Measurements from ENCODE around the gene MSI2. TPM values are rescaled to one million over a fixed set of nuclear protein-coding genes. Genes with fewer than 3 reads are reported as not detected.

The MSI2 gene
- total RNA-seq, 1 experiment from 2014 or later = 174 TPM

DNA sequence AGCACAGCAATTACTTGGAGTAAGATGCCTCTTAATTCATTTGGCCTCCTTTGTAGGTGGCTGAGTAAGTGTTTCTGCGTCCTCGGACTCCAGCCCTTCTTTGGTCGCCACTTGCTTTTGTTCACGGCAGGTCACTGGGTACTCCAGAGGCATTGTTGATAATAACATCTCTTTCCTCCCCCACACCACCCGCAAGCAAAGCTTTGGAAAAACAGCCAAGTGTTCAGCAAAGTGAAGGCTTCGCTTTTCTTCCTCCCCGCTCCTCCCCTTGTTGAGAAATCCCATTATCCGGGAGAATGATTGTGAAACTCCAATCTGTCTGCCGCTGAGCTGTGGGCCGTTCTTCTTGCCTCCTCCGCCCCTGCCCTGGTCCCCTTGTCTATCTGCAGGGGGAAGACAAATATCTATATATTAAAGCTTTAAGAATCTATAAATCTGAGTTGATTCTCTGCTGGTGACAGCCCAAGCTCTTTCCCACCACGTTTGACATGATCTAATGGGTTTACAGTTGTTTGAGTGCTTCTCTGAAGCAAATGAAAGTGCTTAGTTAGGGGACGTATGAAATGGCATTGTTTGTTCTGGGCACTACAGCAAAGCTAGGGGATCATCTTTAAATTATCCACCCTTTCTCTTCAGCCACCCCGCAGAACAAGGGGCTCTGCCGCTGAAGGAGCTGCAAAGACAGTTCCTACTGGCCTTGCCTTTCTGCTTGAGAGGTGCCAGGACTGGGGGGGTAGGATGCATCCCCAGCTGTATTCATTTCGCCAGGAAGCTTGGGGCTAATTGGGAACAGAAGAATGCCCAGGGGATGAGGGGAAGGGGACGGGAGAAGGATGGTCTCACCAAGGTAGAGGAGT lies 321.7 kb downstream of the MSI2 start:
- DNase-seq = peak in 1 of 2 experiments; percentile 36
- no TSS peak for BruUV-seq (replicated peaks)
- no peak overlapping the region for H3K27ac Mint-ChIP-seq (ENCODE audit: unreplicated experiment)
- peaks cover 7% of the 10 kb centered on the region for H3K4me1 Mint-ChIP-seq (ENCODE audit: low read depth, unreplicated experiment)
- ChIA-PET POLR2A (no interaction called here), CTCF (interaction anchor here (0.5 kb wide), 1 partner anchor 317 kb away, joined by 4 read pairs; no protein-coding TSS in a partner anchor)
- no peaks in the 10 kb centered on the region for H3K4me1 ChIP-seq
- no peak overlapping the region for H3K4me3 Mint-ChIP-seq (ENCODE audit: unreplicated experiment)
- no peaks in the 10 kb centered on the region; the same call in 1 of the 2 replicates for H3K36me3 ChIP-seq (ENCODE audit: control insufficient read depth, insufficient read depth, low read length)
- no peak overlapping the region for H3K4me3 ChIP-seq (ENCODE audit: low read depth, low read length)
- H3K9me3 ChIP-seq = no peaks in the 10 kb centered on the region
- intact Hi-C loops (cut with micrococcal nuclease; ENCODE audit: unreplicated experiment) = no loop called here
- TF ChIP-seq, protein P1, sequence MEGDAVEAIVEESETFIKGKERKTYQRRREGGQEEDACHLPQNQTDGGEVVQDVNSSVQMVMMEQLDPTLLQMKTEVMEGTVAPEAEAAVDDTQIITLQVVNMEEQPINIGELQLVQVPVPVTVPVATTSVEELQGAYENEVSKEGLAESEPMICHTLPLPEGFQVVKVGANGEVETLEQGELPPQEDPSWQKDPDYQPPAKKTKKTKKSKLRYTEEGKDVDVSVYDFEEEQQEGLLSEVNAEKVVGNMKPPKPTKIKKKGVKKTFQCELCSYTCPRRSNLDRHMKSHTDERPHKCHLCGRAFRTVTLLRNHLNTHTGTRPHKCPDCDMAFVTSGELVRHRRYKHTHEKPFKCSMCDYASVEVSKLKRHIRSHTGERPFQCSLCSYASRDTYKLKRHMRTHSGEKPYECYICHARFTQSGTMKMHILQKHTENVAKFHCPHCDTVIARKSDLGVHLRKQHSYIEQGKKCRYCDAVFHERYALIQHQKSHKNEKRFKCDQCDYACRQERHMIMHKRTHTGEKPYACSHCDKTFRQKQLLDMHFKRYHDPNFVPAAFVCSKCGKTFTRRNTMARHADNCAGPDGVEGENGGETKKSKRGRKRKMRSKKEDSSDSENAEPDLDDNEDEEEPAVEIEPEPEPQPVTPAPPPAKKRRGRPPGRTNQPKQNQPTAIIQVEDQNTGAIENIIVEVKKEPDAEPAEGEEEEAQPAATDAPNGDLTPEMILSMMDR (IDR thresholded peaks at IDR 0.05; ENCODE audit: insufficient read depth in 1 of 2, low read depth in 1 of 2, low read length in 1 of 2, severe bottlenecking in 1 of 2, unreplicated experiment in 1 of 2) = no peak
- H3K36me3 Mint-ChIP-seq (ENCODE audit: insufficient read depth, unreplicated experiment) = peaks cover 44% of the 10 kb centered on the region
- H3K27me3 ChIP-seq (replicated peaks; ENCODE audit: control insufficient read depth, insufficient read depth, low read length) = no peaks in the 10 kb centered on the region
- H3K27me3 Mint-ChIP-seq (ENCODE audit: insufficient read depth, unreplicated experiment) = no peaks in the 10 kb centered on the region
- H3K9me3 Mint-ChIP-seq (ENCODE audit: unreplicated experiment) = no peaks in the 10 kb centered on the region

DNA sequence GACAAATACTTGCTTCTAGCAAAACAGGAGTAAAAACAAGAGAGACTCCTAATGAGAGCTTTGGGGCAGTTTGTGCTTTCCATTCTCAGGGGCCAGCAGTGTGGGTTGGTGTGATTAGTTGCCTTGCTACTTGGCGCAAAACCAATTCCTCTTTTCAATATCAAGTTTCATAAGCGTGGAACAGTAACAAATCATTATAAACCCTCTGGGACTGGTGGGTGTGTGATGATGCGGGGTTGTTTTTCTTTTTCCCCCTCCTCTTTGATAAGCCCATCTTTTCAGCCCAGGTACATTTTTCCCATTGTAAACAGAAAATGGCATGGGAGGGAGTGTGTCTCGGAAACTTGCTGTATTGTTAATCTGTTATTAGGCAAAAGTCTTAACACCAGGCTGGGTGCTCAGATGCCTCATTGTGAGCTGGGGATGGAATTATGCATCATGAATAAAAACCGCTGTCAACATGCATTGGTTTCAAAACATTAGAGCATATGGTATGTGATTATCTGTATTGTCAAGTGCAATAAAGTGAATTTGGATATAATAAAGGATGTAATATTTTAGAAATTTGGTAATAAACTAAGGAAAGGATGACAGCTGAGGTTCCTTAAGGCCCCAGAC lies 322.4 kb downstream of the MSI2 start:
- Mint-ChIP-seq H3K27ac (ENCODE audit: unreplicated experiment) (no peak overlapping the region), H3K4me1 (ENCODE audit: low read depth, unreplicated experiment) (peaks cover 7% of the 10 kb centered on the region), H3K36me3 (ENCODE audit: insufficient read depth, unreplicated experiment) (peaks cover 47% of the 10 kb centered on the region), H3K4me3 (ENCODE audit: unreplicated experiment) (no peak overlapping the region), H3K9me3 (ENCODE audit: unreplicated experiment) (no peaks in the 10 kb centered on the region), H3K27me3 (ENCODE audit: insufficient read depth, unreplicated experiment) (no peaks in the 10 kb centered on the region)
- H3K4me3 ChIP-seq (ENCODE audit: low read depth, low read length) = no peak overlapping the region
- intact Hi-C loops (cut with micrococcal nuclease; ENCODE audit: unreplicated experiment) = no loop called here
- ChIA-PET CTCF (no interaction called here), POLR2A (no interaction called here)
- TF ChIP-seq, protein P1 (IDR thresholded peaks at IDR 0.05; ENCODE audit: insufficient read depth in 1 of 2, low read depth in 1 of 2, low read length in 1 of 2, severe bottlenecking in 1 of 2, unreplicated experiment in 1 of 2) = no peak
- no peaks in the 10 kb centered on the region for H3K4me1 ChIP-seq
- H3K36me3 ChIP-seq (ENCODE audit: control insufficient read depth, insufficient read depth, low read length) = no peaks in the 10 kb centered on the region; the same call in 1 of the 2 replicates
- DNase-seq = no peak
- H3K27me3 ChIP-seq (replicated peaks; ENCODE audit: control insufficient read depth, insufficient read depth, low read length) = no peaks in the 10 kb centered on the region
- no peaks in the 10 kb centered on the region for H3K9me3 ChIP-seq
- no TSS peak for BruUV-seq (replicated peaks)

DNA sequence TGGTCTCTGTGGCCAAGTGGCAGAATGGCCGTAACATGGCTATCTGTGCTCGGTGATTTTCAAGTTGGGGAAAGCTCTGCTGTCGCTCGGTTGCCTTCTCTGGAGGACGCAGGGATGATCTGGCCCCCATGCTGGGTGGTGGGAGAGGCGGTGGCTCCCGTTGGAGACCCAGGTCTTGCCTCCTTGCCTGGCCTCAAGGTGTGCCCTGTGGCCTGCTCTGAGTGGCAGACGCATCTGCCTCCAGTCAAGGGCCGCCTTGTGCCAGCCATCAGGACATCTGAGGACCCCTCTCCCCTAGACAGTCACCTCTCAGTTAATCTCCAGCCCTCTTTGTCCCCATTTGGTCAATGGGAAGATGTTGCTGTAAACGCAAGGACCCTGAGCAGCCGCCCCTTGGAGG lies 322.9 kb downstream of the MSI2 start:
- Histone ChIP-seq H3K4me1 (no peaks in the 10 kb centered on the region), H3K36me3 (ENCODE audit: control insufficient read depth, insufficient read depth, low read length) (no peaks in the 10 kb centered on the region; the same call in 1 of the 2 replicates), H3K4me3 (ENCODE audit: low read depth, low read length) (no peak overlapping the region), H3K9me3 (no peaks in the 10 kb centered on the region), H3K27me3 (replicated peaks; ENCODE audit: control insufficient read depth, insufficient read depth, low read length) (no peaks in the 10 kb centered on the region)
- H3K4me3 Mint-ChIP-seq (ENCODE audit: unreplicated experiment) = no peak overlapping the region
- ChIA-PET POLR2A (no interaction called here), CTCF (no interaction called here)
- no TSS peak for BruUV-seq (replicated peaks)
- no peak for DNase-seq
- no peaks in the 10 kb centered on the region for H3K27me3 Mint-ChIP-seq (ENCODE audit: insufficient read depth, unreplicated experiment)
- peak overlapping the region; percentile 52 for H3K27ac Mint-ChIP-seq (ENCODE audit: unreplicated experiment)
- H3K4me1 Mint-ChIP-seq (ENCODE audit: low read depth, unreplicated experiment) = peaks cover 7% of the 10 kb centered on the region
- TF ChIP-seq, protein P1 (IDR thresholded peaks at IDR 0.05; ENCODE audit: insufficient read depth in 1 of 2, low read depth in 1 of 2, low read length in 1 of 2, severe bottlenecking in 1 of 2, unreplicated experiment in 1 of 2) = no peak
- H3K36me3 Mint-ChIP-seq (ENCODE audit: insufficient read depth, unreplicated experiment) = peaks cover 47% of the 10 kb centered on the region
- intact Hi-C loops (cut with micrococcal nuclease; ENCODE audit: unreplicated experiment) = no loop called here
- H3K9me3 Mint-ChIP-seq (ENCODE audit: unreplicated experiment) = no peaks in the 10 kb centered on the region
